Activated T-cell treated with anti-CD3 and anti-CD28 coated beads, Interleukin-2, amount 50 U/mL, for 1 hour (primary cell): ENCODE results near the gene COL4A2.
A peak's percentile ranks its signal among the peaks of the same experiment; 100 is the strongest.

Experiments
- DNase-seq: peaks from one replicate; pipeline ENCODE4 v3.0.0-alpha.2; 2020

The COL4A2 gene

GRCh38 chr13:110548891-110549794 lies 242.1 kb downstream of the COL4A2 start:
- no peak for DNase-seq

- DNase-seq = no peak
Measured at GRCh38 chr13:110549795-110550160, 242.7 kb downstream of the COL4A2 start.

GRCh38 chr13:110551284-110551683 lies 244.2 kb downstream of the COL4A2 start:
- no peak for DNase-seq

- no peak for DNase-seq
Measured at GRCh38 chr13:110552767-110553166, 245.7 kb downstream of the COL4A2 start.

GRCh38 chr13:110553417-110553816 lies 246.3 kb downstream of the COL4A2 start:
- DNase-seq = no peak

GRCh38 chr13:110554227-110554836 lies 247.2 kb downstream of the COL4A2 start:
- DNase-seq = no peak

- DNase-seq = no peak
Measured at GRCh38 chr13:110554946-110555345, 247.9 kb downstream of the COL4A2 start.

- no peak for DNase-seq
Measured at GRCh38 chr13:110555601-110556223, 248.6 kb downstream of the COL4A2 start.

GRCh38 chr13:110556224-110556606 lies 249.1 kb downstream of the COL4A2 start:
- DNase-seq = no peak

- no peak for DNase-seq
Measured at GRCh38 chr13:110557082-110557481, 250.0 kb downstream of the COL4A2 start.

GRCh38 chr13:110557610-110558305 lies 250.7 kb downstream of the COL4A2 start:
- no peak for DNase-seq

- DNase-seq = no peak
Measured at GRCh38 chr13:110559429-110559943, 252.4 kb downstream of the COL4A2 start.

- no peak for DNase-seq
Measured at GRCh38 chr13:110559986-110560385, 252.9 kb downstream of the COL4A2 start.

GRCh38 chr13:110560601-110561343 lies 253.7 kb downstream of the COL4A2 start:
- DNase-seq = no peak

- DNase-seq = peak; percentile 65
Measured at GRCh38 chr13:110561344-110562035, 254.4 kb downstream of the COL4A2 start, which contains the start of gene RAB20. Gene RAB20, minus strand, starts transcription at chr13:110561722. Its CDS starts 203 bp downstream, at chr13:110561519.

GRCh38 chr13:110562036-110562597 lies 255.0 kb downstream of the COL4A2 start:
- DNase-seq = no peak
